ENCODE measurements around the gene NAV3. TPM values are rescaled to one million over a fixed set of nuclear protein-coding genes. Genes with fewer than 3 reads are reported as not detected.

Gene NAV3
- total RNA-seq, 1 experiment from 2014 or later: 18.0 TPM

DNA sequence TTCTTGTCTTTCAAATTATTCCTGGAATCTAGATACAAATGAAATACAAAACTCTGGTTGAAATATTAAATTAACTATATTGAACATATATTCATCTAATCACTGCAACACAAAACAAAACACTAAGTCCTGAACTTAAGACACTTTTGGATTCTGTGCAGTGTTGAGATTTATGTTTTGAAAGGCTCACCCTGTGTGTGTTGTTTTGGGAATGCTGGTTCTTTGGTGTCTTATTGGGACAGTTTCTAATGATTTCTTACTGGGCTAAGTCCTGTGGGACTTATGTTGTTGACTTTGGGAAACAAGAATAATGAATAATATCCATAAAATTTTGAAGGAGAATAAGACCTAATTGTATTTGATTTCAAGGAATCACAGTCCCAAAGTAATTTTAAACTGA is 153.2 kb downstream of the NAV3 start:
- intact Hi-C loops (cut with micrococcal nuclease; ENCODE audit: unreplicated experiment): no loop called here
- POLR2A ChIA-PET (ENCODE audit: low non-redundant PET): no interaction called here
- peaks cover 24% of the 10 kb centered on the region for H3K4me1 ChIP-seq (ENCODE audit: insufficient read depth, low read length, poor library complexity, severe bottlenecking)
- no peaks in the 10 kb centered on the region for H3K36me3 ChIP-seq (ENCODE audit: insufficient read depth, low read length, poor library complexity, severe bottlenecking)
- no peak overlapping the region for H3K4me3 ChIP-seq (ENCODE audit: low read depth, low read length, poor library complexity, severe bottlenecking)
- H3K9me3 ChIP-seq (ENCODE audit: low read depth, low read length, poor library complexity, severe bottlenecking): peaks cover 8% of the 10 kb centered on the region
- no peak overlapping the region for H3K27ac ChIP-seq (ENCODE audit: low read depth, low read length, poor library complexity, severe bottlenecking)
- DNase-seq (ENCODE audit: low spot score): no peak
- TF ChIP-seq, protein P1, sequence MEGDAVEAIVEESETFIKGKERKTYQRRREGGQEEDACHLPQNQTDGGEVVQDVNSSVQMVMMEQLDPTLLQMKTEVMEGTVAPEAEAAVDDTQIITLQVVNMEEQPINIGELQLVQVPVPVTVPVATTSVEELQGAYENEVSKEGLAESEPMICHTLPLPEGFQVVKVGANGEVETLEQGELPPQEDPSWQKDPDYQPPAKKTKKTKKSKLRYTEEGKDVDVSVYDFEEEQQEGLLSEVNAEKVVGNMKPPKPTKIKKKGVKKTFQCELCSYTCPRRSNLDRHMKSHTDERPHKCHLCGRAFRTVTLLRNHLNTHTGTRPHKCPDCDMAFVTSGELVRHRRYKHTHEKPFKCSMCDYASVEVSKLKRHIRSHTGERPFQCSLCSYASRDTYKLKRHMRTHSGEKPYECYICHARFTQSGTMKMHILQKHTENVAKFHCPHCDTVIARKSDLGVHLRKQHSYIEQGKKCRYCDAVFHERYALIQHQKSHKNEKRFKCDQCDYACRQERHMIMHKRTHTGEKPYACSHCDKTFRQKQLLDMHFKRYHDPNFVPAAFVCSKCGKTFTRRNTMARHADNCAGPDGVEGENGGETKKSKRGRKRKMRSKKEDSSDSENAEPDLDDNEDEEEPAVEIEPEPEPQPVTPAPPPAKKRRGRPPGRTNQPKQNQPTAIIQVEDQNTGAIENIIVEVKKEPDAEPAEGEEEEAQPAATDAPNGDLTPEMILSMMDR (conservative IDR thresholded peaks at IDR 0.05; ENCODE audit: low read depth, low read length): no peak
- no peak for TF ChIP-seq EZH2 (IDR thresholded peaks at IDR 0.05; ENCODE audit: borderline replicate concordance, low read depth, low read length, poor library complexity, severe bottlenecking)
- CTCF ChIA-PET: no interaction called here
- no peaks in the 10 kb centered on the region for H3K27me3 ChIP-seq (replicated peaks; ENCODE audit: insufficient read depth, low read depth, low read length, poor library complexity)
- BruUV-seq (replicated peaks): no TSS peak

DNA sequence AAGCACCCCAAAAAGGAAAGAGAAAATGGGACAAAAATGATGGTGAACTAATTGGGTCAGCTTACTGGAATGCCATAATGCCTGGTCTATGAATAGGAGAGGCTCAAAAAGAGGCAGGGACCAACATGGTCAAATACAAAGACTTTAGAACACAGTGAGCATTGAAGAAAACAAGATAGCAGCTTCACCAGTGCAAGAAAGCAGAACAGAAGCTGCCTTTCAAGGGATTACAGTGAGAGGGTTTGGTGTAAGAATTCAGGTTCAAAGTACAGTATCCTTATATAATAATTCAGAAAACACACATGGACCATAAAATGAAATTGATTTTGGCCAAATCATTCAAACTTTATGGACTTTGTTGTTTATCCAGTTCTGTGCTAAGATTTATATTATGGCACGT is 162.1 kb downstream of the NAV3 start:
- H3K4me1 ChIP-seq (ENCODE audit: insufficient read depth, low read length, poor library complexity, severe bottlenecking): no peaks in the 10 kb centered on the region
- no TSS peak for BruUV-seq (replicated peaks)
- intact Hi-C loops (cut with micrococcal nuclease; ENCODE audit: unreplicated experiment): no loop called here

DNA sequence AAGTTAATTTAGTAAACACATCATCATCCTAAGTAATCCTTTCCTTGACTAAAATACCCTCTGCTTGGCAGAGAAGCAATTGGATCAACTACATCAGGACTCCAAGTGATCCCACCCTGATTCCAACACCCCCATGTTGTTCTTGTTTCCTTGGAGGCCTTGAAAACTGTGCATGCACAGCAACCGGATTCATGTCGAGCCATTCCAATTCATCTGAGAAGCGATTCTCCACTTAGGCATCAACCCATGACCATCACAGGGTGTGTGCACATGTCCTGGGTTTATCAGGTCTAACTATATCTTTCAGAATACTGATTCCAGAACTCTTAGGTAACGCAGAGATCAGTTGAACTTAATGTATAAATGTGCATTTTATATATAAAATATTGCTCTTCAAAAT is 163.0 kb downstream of the NAV3 start:
- no peak for DNase-seq (ENCODE audit: low spot score)
- TF ChIP-seq, protein P1 (conservative IDR thresholded peaks at IDR 0.05; ENCODE audit: low read depth, low read length): no peak
- TF ChIP-seq EZH2 (IDR thresholded peaks at IDR 0.05; ENCODE audit: borderline replicate concordance, low read depth, low read length, poor library complexity, severe bottlenecking): no peak
- intact Hi-C loops (cut with micrococcal nuclease; ENCODE audit: unreplicated experiment): no loop called here
- BruUV-seq (replicated peaks): no TSS peak
- Histone ChIP-seq H3K4me1 (ENCODE audit: insufficient read depth, low read length, poor library complexity, severe bottlenecking) (no peaks in the 10 kb centered on the region), H3K4me3 (ENCODE audit: low read depth, low read length, poor library complexity, severe bottlenecking) (no peak overlapping the region), H3K36me3 (ENCODE audit: insufficient read depth, low read length, poor library complexity, severe bottlenecking) (no peaks in the 10 kb centered on the region), H3K9me3 (ENCODE audit: low read depth, low read length, poor library complexity, severe bottlenecking) (peaks cover 8% of the 10 kb centered on the region), H3K27ac (ENCODE audit: low read depth, low read length, poor library complexity, severe bottlenecking) (no peak overlapping the region), H3K27me3 (replicated peaks; ENCODE audit: insufficient read depth, low read depth, low read length, poor library complexity) (no peaks in the 10 kb centered on the region)
- POLR2A ChIA-PET (ENCODE audit: low non-redundant PET): no interaction called here
- CTCF ChIA-PET: no interaction called here

More for the DNA sequence above, 162.1 kb downstream of the NAV3 start:
- Histone ChIP-seq H3K4me3 (ENCODE audit: low read depth, low read length, poor library complexity, severe bottlenecking) (no peak overlapping the region), H3K9me3 (ENCODE audit: low read depth, low read length, poor library complexity, severe bottlenecking) (peaks cover 8% of the 10 kb centered on the region), H3K27me3 (replicated peaks; ENCODE audit: insufficient read depth, low read depth, low read length, poor library complexity) (no peaks in the 10 kb centered on the region), H3K36me3 (ENCODE audit: insufficient read depth, low read length, poor library complexity, severe bottlenecking) (no peaks in the 10 kb centered on the region), H3K27ac (ENCODE audit: low read depth, low read length, poor library complexity, severe bottlenecking) (no peak overlapping the region)
- TF ChIP-seq, protein P1 (conservative IDR thresholded peaks at IDR 0.05; ENCODE audit: low read depth, low read length): no peak
- TF ChIP-seq EZH2 (IDR thresholded peaks at IDR 0.05; ENCODE audit: borderline replicate concordance, low read depth, low read length, poor library complexity, severe bottlenecking): no peak
- no peak for DNase-seq (ENCODE audit: low spot score)
- ChIA-PET POLR2A (ENCODE audit: low non-redundant PET) (no interaction called here), CTCF (no interaction called here)

All from A673 (cell line).